GM10248 (cell line): Measurements from ENCODE around the gene RHBDL3.
"Not testable (repeated sequence)": the region's sequence is repeated elsewhere in the genome, so short reads cannot be mapped to it uniquely, and the experiment has no call there.

Source experiments
- CTCF ChIA-PET: fragments of 300-600 bp; sonication (Branson Sonifier 250); formaldehyde crosslinking; extraction: SDS; loops from one replicate; lab custom pipeline; 2021; ENCODE audit warnings: antibody characterized with exemption; lab: Yijun Ruan, JAX
- POLR2A ChIA-PET: fragments of 350-650 bp; sonication (Branson Sonifier 250); formaldehyde crosslinking; extraction: SDS; loops from one replicate; lab custom pipeline; 2020; ENCODE audit warnings: antibody characterized with exemption; lab: Yijun Ruan, JAX
- DNase-seq: peaks from one replicate; pipeline ENCODE4 v3.0.0; 2012; ENCODE audit errors: extremely low spot score
- TF ChIP-seq, protein P1 (sequence below): IDR thresholded peaks from 2 replicates; pipeline ENCODE4 v1.5.1; 2012; ENCODE audit warnings: mild to moderate bottlenecking, low read depth; ENCODE audit errors: extremely low read depth, missing control alignments, control extremely low read depth

Gene RHBDL3

DNA sequence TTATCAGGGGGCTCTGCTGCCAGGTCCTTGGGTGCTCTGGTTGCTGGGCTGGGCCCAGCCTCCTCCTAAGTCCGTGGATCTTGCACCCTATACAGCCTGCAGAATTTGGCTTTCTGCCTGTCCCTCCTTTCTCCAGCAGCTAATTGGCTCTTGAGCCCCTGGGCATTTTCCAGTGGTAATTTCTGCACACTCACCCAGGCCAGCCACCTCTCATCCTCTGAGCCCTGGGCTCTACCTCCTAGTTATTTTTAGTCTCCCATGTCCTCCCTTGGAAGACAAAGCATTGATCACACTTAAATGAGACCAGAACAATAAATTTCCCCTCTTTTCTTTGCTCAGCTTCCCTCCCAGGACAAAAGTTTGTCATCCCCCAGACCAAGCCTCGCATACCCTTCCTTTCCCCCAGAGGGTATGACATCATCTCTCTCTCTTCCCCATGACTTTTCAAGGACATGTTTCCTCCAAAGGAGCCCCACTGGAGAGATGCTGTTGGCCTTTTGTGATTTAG is 38.2 kb downstream of the RHBDL3 start:
- DNase-seq, result no peak
- CTCF ChIA-PET, result interaction anchor here (1.0 kb wide), 1 partner anchor 15 kb away, joined by 4 read pairs; no protein-coding TSS in a partner anchor
- POLR2A ChIA-PET, result no interaction called here
- TF ChIP-seq, protein P1, sequence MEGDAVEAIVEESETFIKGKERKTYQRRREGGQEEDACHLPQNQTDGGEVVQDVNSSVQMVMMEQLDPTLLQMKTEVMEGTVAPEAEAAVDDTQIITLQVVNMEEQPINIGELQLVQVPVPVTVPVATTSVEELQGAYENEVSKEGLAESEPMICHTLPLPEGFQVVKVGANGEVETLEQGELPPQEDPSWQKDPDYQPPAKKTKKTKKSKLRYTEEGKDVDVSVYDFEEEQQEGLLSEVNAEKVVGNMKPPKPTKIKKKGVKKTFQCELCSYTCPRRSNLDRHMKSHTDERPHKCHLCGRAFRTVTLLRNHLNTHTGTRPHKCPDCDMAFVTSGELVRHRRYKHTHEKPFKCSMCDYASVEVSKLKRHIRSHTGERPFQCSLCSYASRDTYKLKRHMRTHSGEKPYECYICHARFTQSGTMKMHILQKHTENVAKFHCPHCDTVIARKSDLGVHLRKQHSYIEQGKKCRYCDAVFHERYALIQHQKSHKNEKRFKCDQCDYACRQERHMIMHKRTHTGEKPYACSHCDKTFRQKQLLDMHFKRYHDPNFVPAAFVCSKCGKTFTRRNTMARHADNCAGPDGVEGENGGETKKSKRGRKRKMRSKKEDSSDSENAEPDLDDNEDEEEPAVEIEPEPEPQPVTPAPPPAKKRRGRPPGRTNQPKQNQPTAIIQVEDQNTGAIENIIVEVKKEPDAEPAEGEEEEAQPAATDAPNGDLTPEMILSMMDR, result no peak

DNA sequence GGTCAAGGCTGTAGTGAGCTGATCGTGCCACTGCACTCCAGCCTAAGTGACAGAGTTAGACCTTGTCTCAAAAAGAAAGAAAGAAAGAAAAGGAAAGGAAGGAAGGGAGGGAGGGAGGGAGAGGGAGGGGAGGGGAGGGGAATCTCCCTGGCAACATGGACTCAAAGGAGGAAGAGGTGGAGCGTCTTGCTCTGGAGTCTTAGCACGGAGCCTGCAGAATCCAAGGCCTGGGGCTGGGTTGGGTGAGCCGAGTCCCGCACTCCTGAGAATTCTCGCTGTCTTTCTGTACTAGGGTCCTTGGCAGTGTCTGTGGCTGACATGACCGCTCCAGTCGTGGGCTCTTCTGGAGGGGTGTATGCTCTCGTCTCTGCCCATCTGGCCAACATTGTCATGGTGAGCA is 39.4 kb downstream of the RHBDL3 start:
- ChIA-PET CTCF (no interaction called here), POLR2A (interaction anchor here (0.6 kb wide), 1 partner anchor 73 kb away, joined by 3 read pairs; no protein-coding TSS in a partner anchor)
- no peak for DNase-seq
- TF ChIP-seq, protein P1, result no peak

DNA sequence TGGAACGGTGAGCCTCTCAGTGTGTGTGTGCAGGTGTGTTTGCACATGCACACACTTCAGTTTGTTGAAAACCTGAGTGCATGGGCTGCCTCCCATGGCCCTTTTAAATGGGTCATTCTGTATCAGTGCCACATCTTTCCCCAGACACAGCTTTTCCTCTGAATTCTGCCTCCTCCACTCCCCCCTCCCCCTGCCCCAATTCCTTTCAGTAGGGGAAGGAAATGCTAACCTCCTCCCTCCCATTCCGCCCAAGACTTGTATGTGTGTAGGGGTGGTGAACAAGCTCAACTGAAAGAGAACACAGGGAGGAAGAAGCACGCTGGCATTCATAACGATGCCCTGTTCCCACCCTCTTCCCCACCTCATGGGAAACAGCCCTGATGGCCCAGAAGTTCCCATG is 42.0 kb downstream of the RHBDL3 start:
- DNase-seq, result no peak
- POLR2A ChIA-PET, result no interaction called here
- CTCF ChIA-PET, result no interaction called here
- TF ChIP-seq, protein P1, result no peak

DNA sequence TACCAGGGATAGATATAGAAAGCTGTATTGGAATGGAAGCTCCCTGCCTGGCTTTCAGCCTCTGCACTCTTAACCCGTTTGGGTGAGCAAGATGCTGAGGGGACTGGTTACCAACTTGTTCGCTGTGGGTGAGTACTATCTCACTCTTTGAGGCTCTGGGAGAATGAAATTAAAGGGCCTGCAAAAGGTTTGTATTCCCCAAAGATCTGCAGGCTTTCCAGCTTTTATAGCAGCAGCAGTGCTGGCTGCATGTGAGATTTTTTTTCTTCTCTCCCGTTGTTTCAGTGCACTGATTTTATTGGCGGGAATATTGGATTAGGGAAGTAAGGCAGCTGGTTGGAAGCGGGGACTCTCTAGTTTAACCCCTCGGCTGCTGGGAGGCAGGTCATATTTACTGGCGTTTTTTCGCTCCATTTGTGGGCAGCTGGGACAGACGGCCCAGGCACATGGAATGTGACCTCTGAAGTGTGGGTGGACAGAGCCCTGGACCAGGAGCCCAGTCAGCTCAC is 45.5 kb downstream of the RHBDL3 start:
- DNase-seq, result no peak
- ChIA-PET CTCF (no interaction called here), POLR2A (interaction anchor here (0.7 kb wide), 2 partner anchors 9 to 1357 kb away, joined by 4 read pairs; no protein-coding TSS in a partner anchor)
- TF ChIP-seq, protein P1, result no peak

DNA sequence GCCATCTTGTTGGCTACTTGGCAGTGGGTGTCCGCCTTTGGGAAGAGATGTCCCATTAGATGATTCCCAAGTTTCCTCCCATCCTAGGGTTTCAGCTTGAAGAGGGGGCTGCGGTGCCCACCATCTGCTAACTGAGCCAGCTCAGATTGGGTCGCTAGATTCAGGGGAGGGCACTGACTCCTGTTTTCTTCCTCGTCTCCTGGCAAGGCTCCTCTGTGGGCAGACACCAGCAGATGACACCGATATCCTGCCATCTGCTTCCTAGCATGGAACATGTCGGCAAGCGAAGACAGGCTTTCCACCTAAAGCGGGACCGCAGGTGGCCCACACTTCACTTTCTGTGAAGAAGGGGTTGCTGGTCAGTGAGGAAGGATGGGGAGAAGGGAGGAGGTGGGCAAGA is 49.0 kb downstream of the RHBDL3 start:
- CTCF ChIA-PET, result interaction anchor here (1.7 kb wide), 1 partner anchor 111 kb away, joined by 3 read pairs; no protein-coding TSS in a partner anchor
- POLR2A ChIA-PET, result no interaction called here

DNA sequence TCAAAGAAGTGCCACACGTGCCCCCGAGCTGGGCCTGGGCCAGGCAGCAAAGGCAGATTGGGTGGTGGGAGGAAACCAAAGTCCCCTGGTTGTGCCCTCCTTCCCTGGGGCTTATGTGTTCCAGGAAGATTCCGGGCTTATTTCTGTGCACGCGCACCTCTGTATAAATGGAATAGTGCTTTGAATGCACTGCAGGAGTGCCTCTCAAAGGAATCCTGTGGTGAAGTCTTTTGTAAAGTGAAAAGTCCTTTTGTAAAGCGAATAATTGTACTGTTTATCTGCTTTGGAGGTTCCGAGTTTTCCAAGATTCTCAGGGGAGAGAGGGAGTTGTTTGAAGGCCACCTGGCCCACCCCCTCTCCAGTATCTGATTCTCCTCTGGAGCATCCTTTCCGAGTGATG is 49.5 kb downstream of the RHBDL3 start:
- POLR2A ChIA-PET, result no interaction called here
- no peak for DNase-seq
- CTCF ChIA-PET, result interaction anchor here (1.1 to 1.7 kb wide), 4 partner anchors 9 to 112 kb away, joined by 3 to 6 read pairs (median 3); no protein-coding TSS in a partner anchor
- TF ChIP-seq, protein P1, result no peak

More for the DNA sequence above, 49.0 kb downstream of the RHBDL3 start:
- no peak for DNase-seq
- TF ChIP-seq, protein P1, result no peak

DNA sequence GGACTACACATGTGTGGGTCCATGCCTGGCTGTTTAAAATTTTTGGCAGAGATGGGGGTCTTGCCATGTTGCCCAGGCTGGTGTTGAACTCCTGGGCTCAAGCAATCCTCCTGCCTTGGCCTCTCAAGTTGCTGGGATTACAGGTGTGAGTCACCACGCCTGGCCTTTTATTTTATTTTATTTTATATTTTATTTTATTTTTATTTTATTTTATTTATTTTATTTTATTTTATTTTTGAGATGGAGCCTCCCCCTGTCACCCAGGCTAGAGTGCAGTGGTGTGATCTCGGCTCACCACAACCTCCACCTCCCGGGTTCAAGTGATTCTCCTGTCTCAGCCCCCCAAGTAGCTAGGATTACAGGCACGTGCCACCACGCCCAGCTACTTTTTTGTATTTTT is 51.0 kb downstream of the RHBDL3 start:
- POLR2A ChIA-PET, DNase-seq: not testable (repeated sequence)
- CTCF ChIA-PET, result interaction anchor here (1.2 to 2.7 kb wide), 3 partner anchors 62 to 65 kb away, joined by 3 to 10 read pairs (median 4); no protein-coding TSS in a partner anchor
